ENCODE results near the gene ELOVL1. TPM values are rescaled to one million over a fixed set of nuclear protein-coding genes. Genes with fewer than 3 reads are reported as not detected.

Gene ELOVL1
- total and polyA plus RNA-seq, 10 of the 15 experiments (the other 5 are each of a cell fraction or from before 2014, with no cell fraction given), result 58.5 to 139 (median 89.8) TPM

GRCh38 chr1:43373066-43373940, 5.5 kb upstream of the ELOVL1 start:
- ChIA-PET RAD21 (ENCODE audit: unreplicated experiment) (interaction anchor here (1.6 kb wide), 1 partner anchor 135 kb away, joined by 3 read pairs; no protein-coding TSS in a partner anchor), POLR2A (interaction anchor here (1.4 kb wide), 1 partner anchor 16 kb away, joined by 3 read pairs; no protein-coding TSS in a partner anchor)
- H3K4me2 ChIP-seq (ENCODE audit: control insufficient read depth, insufficient read depth), result no peak overlapping the region

More at GRCh38 chr1:43373066-43373940, 5.5 kb upstream of the ELOVL1 start:
- H3K9me3 ChIP-seq (replicated peaks; ENCODE audit: control insufficient read depth, insufficient read depth, low read length), result no peaks in the 10 kb centered on the region
- peaks cover 6% of the 10 kb centered on the region for H3K79me2 ChIP-seq (ENCODE audit: control insufficient read depth, insufficient read depth, low read length)
- BruUV-seq (replicated peaks), result no TSS peak
- intact Hi-C loops (cut with micrococcal nuclease; ENCODE audit: unreplicated experiment), result no loop called here
- in situ Hi-C loops (cut with MboI), result no loop called here
- FAIRE-seq (no peak), DNase-seq (ENCODE audit: low read depth, low spot score) (no peak), ATAC-seq (no peak)
- 86% methylated on average over 4 of the region's 4 CpGs for WGBS (ENCODE audit: insufficient coverage, insufficient replicate concordance, low lambda C conversion rate, missing lambda C conversion rate)
- H3K27ac ChIP-seq (ENCODE audit: control insufficient read depth, insufficient read depth), result no peak overlapping the region
- TF ChIP-seq ATF3 (IDR thresholded peaks at IDR 0.05; ENCODE audit: borderline replicate concordance, extremely low read depth, low read depth, low read length) (no peak), CHD2 (IDR thresholded peaks at IDR 0.05; ENCODE audit: borderline replicate concordance, low read depth, low read length) (no peak), ZNF384 (IDR thresholded peaks at IDR 0.05; ENCODE audit: borderline replicate concordance, low read depth, low read length) (no peak), JUND (IDR thresholded peaks at IDR 0.05; ENCODE audit: low read depth, low read length) (no peak), HDGF (IDR thresholded peaks at IDR 0.05) (no peak), TARDBP (IDR thresholded peaks at IDR 0.05; ENCODE audit: borderline replicate concordance) (no peak), BACH1 (IDR thresholded peaks at IDR 0.05; ENCODE audit: borderline replicate concordance) (no peak), EED (IDR thresholded peaks at IDR 0.05; ENCODE audit: low read depth) (no peak), USF1 (IDR thresholded peaks at IDR 0.05; ENCODE audit: borderline replicate concordance, extremely low read length, insufficient read depth, low read depth, low read length) (no peak), CREB1 (IDR thresholded peaks at IDR 0.05; ENCODE audit: low read depth) (no peak), KAT2A (conservative IDR thresholded peaks at IDR 0.05; ENCODE audit: control insufficient read depth, low read depth, low read length) (no peak), ZNF24 (IDR thresholded peaks at IDR 0.05) (no peak), NRF1 (conservative IDR thresholded peaks at IDR 0.05; ENCODE audit: low read depth, low read length) (no peak), LARP7 (IDR thresholded peaks at IDR 0.05) (no peak), HSF1 (IDR thresholded peaks at IDR 0.05; ENCODE audit: low read depth, low read length) (no peak)
- peaks cover 3% of the 10 kb centered on the region; the same call in 1 of the 2 replicates for H3K4me1 ChIP-seq (ENCODE audit: control insufficient read depth, insufficient read depth, low read length)
- ChIA-PET SMC1A (ENCODE audit: uncharacterized antibody, unreplicated experiment) (interaction anchor here (1.0 to 1.6 kb wide), 2 partner anchors 41 to 134 kb away, joined by 3 to 5 read pairs; no protein-coding TSS in a partner anchor), CTCF (interaction anchor here (1.3 kb wide), 1 partner anchor 41 kb away, joined by 4 read pairs; no protein-coding TSS in a partner anchor)
- H3K36me3 ChIP-seq (ENCODE audit: control insufficient read depth in 2 of 2, insufficient read depth in 2 of 2, low read length in 1 of 2), result no peaks in the 10 kb centered on the region; a peak in 1 of 4 replicates
- H3K4me3 ChIP-seq, result no peak overlapping the region
- no peak overlapping the region for H3K9ac ChIP-seq (ENCODE audit: control insufficient read depth, insufficient read depth, low read length)
- no peaks in the 10 kb centered on the region for H3K27me3 ChIP-seq (replicated peaks in 1 of 2; ENCODE audit: control insufficient read depth in 2 of 2, insufficient read depth in 2 of 2, low read length in 1 of 2)
- no peak overlapping the region for H2AFZ ChIP-seq (ENCODE audit: control insufficient read depth, low read depth, low read length)
- no peaks in the 10 kb centered on the region for H4K20me1 ChIP-seq (ENCODE audit: control insufficient read depth, insufficient read depth)
